ENCODE data around the gene PTPRD.

PTPRD gene

GRCh38 chr9:8677741-8678140, 1935.1 kb downstream of the PTPRD start:
- TF ChIP-seq, protein P1, sequence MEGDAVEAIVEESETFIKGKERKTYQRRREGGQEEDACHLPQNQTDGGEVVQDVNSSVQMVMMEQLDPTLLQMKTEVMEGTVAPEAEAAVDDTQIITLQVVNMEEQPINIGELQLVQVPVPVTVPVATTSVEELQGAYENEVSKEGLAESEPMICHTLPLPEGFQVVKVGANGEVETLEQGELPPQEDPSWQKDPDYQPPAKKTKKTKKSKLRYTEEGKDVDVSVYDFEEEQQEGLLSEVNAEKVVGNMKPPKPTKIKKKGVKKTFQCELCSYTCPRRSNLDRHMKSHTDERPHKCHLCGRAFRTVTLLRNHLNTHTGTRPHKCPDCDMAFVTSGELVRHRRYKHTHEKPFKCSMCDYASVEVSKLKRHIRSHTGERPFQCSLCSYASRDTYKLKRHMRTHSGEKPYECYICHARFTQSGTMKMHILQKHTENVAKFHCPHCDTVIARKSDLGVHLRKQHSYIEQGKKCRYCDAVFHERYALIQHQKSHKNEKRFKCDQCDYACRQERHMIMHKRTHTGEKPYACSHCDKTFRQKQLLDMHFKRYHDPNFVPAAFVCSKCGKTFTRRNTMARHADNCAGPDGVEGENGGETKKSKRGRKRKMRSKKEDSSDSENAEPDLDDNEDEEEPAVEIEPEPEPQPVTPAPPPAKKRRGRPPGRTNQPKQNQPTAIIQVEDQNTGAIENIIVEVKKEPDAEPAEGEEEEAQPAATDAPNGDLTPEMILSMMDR (conservative IDR thresholded peaks at IDR 0.05; ENCODE audit: low read length): no peak
- Histone ChIP-seq H3K4me1 (ENCODE audit: insufficient read depth, low read length, poor library complexity, severe bottlenecking) (peaks cover 11% of the 10 kb centered on the region), H3K4me3 (ENCODE audit: low read length, poor library complexity, severe bottlenecking) (no peak overlapping the region)

DNA sequence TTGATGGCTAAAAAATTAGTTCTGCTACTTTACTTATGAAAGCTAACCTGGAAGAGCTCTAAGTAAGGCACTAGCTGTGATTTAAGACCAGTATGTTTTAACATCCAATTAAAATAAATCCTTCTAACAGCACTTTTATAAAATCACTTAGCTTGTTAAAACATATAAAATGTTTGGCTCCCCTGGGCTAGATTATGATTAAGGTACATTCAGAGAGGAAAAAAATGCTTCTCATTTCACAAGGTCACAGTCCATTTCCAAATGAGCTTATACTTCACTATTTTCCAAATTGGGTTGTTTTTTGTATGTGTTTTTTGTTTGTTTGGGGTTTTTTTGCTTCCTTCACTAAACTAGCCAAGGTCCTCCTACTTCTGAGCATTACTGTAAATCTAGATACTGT, 1938.3 kb downstream of the PTPRD start:
- H3F3A ChIP-seq (ENCODE audit: low read depth): no peaks in the 10 kb centered on the region
- H3K4me2 ChIP-seq (ENCODE audit: low read depth, low read length, poor library complexity, severe bottlenecking): no peak overlapping the region
- no peak overlapping the region for H3K9ac ChIP-seq (ENCODE audit: low read depth, low read length, poor library complexity, severe bottlenecking)
- H3K27me3 ChIP-seq (ENCODE audit: insufficient read depth, low read length, poor library complexity, severe bottlenecking): no peaks in the 10 kb centered on the region
- peaks cover 95% of the 10 kb centered on the region for H3K79me2 ChIP-seq (ENCODE audit: insufficient read depth, low read length)
- TF ChIP-seq, protein P1 (conservative IDR thresholded peaks at IDR 0.05; ENCODE audit: low read length): no peak
- H2AFZ ChIP-seq (ENCODE audit: low read length): no peak overlapping the region
- H3K36me3 ChIP-seq (ENCODE audit: insufficient read depth, low read length): peaks cover 4% of the 10 kb centered on the region; the same call in 1 of the 2 replicates
- no peak overlapping the region for H3K4me3 ChIP-seq (ENCODE audit: low read length, poor library complexity, severe bottlenecking)
- H3K4me1 ChIP-seq (ENCODE audit: insufficient read depth, low read length, poor library complexity, severe bottlenecking): peaks cover 20% of the 10 kb centered on the region
- no peaks in the 10 kb centered on the region for H3K9me2 ChIP-seq (replicated peaks; ENCODE audit: low read depth, low read length)
- H4K20me1 ChIP-seq (ENCODE audit: insufficient read depth, low read length, poor library complexity, severe bottlenecking): peaks cover 9% of the 10 kb centered on the region
- H3K9me3 ChIP-seq (ENCODE audit: insufficient read depth, low read depth, low read length): no peaks in the 10 kb centered on the region

More at GRCh38 chr9:8677741-8678140, 1935.1 kb downstream of the PTPRD start:
- H3K9ac ChIP-seq (ENCODE audit: low read depth, low read length, poor library complexity, severe bottlenecking): no peak overlapping the region
- peaks cover 95% of the 10 kb centered on the region for H3K79me2 ChIP-seq (ENCODE audit: insufficient read depth, low read length)
- peaks cover 4% of the 10 kb centered on the region; the same call in 1 of the 2 replicates for H3K36me3 ChIP-seq (ENCODE audit: insufficient read depth, low read length)
- no peak overlapping the region for H2AFZ ChIP-seq (ENCODE audit: low read length)
- no peaks in the 10 kb centered on the region for H3F3A ChIP-seq (ENCODE audit: low read depth)
- no peaks in the 10 kb centered on the region for H3K27me3 ChIP-seq (ENCODE audit: insufficient read depth, low read length, poor library complexity, severe bottlenecking)
- peaks cover 21% of the 10 kb centered on the region for H4K20me1 ChIP-seq (ENCODE audit: insufficient read depth, low read length, poor library complexity, severe bottlenecking)
- H3K9me3 ChIP-seq (ENCODE audit: insufficient read depth, low read depth, low read length): no peaks in the 10 kb centered on the region
- no peaks in the 10 kb centered on the region for H3K9me2 ChIP-seq (replicated peaks; ENCODE audit: low read depth, low read length)
- no peak overlapping the region for H3K4me2 ChIP-seq (ENCODE audit: low read depth, low read length, poor library complexity, severe bottlenecking)

- no peak overlapping the region for H3K9ac ChIP-seq (ENCODE audit: low read depth, low read length, poor library complexity, severe bottlenecking)
- no peak for TF ChIP-seq EZH2phosphoT487 (IDR thresholded peaks at IDR 0.05; ENCODE audit: borderline replicate concordance)
- TF ChIP-seq, protein P1 (conservative IDR thresholded peaks at IDR 0.05; ENCODE audit: low read length): no peak
- peaks cover 2% of the 10 kb centered on the region for H4K20me1 ChIP-seq (ENCODE audit: insufficient read depth, low read length, poor library complexity, severe bottlenecking)
- peaks cover 18% of the 10 kb centered on the region for H3K4me1 ChIP-seq (ENCODE audit: insufficient read depth, low read length, poor library complexity, severe bottlenecking)
- H3K36me3 ChIP-seq (ENCODE audit: insufficient read depth, low read length): peaks cover 4% of the 10 kb centered on the region; the same call in 1 of the 2 replicates
- H3K9me2 ChIP-seq (replicated peaks; ENCODE audit: low read depth, low read length): no peaks in the 10 kb centered on the region
- H2AFZ ChIP-seq (ENCODE audit: low read length): no peak overlapping the region
- H3K9me3 ChIP-seq (ENCODE audit: insufficient read depth, low read depth, low read length): no peaks in the 10 kb centered on the region
- H3K4me3 ChIP-seq (ENCODE audit: low read length, poor library complexity, severe bottlenecking): no peak overlapping the region
- H3F3A ChIP-seq (ENCODE audit: low read depth): no peaks in the 10 kb centered on the region
- H3K79me2 ChIP-seq (ENCODE audit: insufficient read depth, low read length): peaks cover 95% of the 10 kb centered on the region
- H3K27me3 ChIP-seq (ENCODE audit: insufficient read depth, low read length, poor library complexity, severe bottlenecking): no peaks in the 10 kb centered on the region
- no peak overlapping the region for H3K4me2 ChIP-seq (ENCODE audit: low read depth, low read length, poor library complexity, severe bottlenecking)
These were observed 1939.0 kb downstream of the PTPRD start for GRCh38 chr9:8673830-8674229.

Data from Loucy (cell line).